HG03064 (cell line): ENCODE data around the gene SEMA6B.

Experiments
- ATAC-seq: cut with Tn5 transposase; IDR thresholded peaks from one replicate; pipeline ENCODE4 v1.9.1; 2021; ENCODE audit warnings: low read depth; ENCODE audit not compliant: unreplicated experiment

Gene SEMA6B

DNA sequence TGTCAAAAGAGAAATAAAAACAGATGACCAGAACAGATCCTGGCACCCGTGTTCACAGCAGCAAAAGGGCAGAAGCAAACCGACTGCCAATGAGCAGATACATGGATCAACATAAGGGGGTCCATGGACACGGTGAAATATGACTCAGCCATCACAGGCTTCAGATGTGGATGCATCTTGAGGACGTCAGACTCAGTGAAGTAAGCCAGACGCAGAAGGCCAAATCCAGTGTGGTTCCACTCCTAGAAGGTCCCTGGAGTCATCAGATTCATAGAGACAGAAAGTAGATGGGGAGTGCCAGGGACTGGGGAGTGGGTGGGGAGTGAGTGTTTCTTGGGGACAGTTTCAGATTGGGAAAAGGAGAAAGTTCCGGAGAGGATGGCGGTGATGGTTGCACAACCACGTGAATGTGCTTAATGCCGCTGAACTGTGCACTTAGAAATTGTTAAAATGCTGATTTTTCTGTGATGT lies 28.8 kb upstream of the SEMA6B start:
- ATAC-seq: no peak

DNA sequence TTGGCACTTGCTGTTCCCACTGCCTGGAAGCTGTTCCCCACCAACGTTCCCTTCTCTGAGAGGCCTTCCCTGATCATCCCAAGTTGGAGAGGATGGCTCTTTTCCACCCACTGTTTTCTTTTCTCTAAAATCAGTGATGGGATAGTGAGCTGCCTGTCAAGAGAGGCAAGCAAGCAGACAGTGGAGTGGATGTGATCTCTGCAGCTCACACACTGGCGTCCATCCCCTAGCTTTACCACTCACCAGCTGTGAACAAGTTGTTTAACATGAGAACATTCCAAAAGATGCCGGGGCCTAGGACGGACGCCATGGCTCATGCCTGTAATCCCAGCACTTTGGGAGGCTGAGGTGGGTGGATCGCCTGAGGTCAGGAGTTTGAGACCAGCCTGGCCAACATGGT lies 28.0 kb upstream of the SEMA6B start:
- no peak for ATAC-seq

DNA sequence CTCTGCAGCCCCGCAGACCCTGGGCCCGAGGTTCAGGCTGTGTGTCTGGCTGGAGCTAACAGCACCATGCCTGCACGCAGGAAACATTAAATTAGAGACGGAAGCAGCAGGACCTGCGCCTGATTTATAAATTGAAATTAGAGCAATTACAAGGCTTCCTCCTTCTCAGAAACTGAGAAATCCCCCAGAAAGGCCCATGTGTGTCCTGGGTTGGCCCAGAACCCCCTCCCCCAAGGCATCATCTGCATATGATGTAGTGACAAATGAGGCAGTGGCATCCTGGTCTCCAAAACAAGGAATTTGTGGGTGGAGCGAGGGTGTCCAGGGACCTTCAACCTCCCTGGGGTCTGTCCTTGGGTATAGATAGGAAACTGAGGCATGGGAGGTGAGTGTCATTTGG lies 27.2 kb upstream of the SEMA6B start:
- ATAC-seq: no peak

DNA sequence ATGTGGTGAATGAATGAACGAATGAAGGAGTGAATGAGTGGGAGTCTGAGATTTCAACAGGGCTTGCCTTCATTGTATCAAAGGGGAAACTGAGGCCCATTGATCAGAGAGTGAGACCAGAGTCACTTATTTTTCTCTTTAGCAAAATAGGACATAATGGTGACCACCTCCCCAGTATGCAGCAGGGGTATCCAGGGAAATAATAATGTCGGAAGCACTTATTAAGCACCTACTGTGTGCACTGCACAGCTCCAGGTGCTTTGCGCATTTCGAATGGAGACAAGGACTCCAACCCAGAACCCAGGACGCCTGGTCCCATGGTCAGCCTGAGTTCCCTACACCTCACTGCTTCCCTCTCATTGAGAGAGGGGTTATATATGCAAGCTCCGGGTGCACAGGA lies 26.8 kb upstream of the SEMA6B start:
- no peak for ATAC-seq

DNA sequence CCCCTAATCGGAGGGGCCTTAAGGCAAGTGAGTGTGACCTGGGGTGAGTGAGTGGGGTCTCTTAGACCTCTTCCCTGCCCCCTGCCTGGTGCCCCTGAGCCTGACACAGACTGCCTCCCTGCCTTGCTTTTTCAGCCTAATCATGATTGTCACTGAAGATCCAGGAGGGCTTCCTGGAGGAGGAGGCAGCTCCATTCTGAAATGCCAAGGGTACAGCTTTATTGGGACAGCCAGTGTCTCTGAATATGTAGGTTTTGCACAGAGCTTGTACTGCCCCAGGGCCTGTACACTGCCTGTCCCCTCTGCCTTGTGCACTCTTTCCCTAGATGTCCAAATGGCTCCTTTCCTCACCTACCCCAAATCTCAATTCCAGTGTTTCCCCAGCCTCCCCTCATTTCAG lies 26.1 kb upstream of the SEMA6B start:
- ATAC-seq: no peak

DNA sequence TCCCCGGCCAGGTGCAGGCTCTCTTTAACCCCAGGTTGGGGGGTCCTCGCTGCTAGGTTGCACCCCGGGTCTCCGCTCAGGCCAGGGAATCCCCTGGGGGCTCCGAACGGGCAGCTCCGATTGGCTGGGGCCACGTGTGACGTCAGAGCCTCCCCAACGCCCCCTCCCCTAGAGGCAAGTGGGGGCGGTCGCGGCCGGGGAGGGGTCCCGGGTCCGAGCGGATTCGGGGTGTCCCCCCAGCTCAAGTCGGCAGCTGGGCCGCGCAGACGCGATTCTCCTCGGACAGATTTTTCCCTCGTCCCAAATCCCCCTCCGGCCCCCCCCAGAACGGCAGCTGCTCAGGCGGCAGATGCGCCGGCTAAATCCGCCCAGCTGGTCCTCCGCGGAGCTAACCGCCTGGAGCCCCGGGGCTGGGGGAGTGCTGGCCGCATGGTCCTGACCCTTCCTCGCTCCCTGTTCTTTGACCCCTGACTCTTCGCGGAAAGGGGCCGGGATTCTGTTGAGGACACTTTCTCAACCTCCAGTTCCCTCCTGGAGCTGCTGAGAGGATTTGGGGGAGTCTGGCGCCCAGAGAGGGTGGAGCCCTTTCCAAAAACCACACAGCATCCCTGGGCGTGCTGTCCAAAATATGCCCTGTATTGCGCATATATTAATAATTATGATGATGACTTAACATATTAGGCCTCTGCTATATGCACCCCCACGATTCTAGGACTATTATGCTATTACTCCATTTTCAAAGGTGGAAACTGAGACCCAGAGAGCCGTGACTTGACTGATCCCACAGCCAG lies 25.4 kb upstream of the SEMA6B start:
- no peak for ATAC-seq

DNA sequence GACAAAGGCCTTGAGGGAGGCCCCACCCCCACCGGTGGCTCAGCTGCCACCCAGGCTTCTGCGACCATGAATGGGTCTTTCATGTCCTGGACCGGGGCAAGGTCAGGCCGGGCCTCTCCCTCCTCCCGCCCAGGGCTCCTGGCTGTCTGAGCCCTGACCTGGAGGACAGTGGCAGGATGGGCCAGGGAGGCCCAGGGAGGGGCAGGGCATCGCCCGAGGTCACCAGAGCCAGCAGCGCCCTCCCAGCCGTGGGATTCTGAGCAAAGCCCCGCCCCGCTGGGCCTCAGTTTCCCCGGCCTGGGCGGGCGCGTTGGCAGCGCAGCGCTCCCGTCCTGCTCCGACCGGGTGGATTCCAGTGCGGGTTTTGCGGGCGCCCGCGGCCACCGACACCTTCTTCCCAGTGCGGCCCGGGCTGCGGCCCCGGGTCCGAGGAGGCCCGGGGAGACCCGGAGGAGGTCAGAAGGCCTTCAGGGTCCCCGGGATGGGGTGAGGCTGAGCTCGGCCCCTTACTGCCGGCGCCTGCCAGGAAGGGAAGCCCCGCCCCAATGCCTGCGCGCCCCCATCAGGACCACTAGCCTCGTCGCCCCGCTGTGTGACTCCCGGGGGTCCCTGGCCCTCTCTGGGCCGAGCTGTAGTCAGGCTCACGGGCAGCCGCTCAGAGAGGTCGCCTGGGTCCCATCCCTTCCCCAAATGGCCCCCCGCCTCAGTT lies 24.6 kb upstream of the SEMA6B start:
- ATAC-seq: no peak

DNA sequence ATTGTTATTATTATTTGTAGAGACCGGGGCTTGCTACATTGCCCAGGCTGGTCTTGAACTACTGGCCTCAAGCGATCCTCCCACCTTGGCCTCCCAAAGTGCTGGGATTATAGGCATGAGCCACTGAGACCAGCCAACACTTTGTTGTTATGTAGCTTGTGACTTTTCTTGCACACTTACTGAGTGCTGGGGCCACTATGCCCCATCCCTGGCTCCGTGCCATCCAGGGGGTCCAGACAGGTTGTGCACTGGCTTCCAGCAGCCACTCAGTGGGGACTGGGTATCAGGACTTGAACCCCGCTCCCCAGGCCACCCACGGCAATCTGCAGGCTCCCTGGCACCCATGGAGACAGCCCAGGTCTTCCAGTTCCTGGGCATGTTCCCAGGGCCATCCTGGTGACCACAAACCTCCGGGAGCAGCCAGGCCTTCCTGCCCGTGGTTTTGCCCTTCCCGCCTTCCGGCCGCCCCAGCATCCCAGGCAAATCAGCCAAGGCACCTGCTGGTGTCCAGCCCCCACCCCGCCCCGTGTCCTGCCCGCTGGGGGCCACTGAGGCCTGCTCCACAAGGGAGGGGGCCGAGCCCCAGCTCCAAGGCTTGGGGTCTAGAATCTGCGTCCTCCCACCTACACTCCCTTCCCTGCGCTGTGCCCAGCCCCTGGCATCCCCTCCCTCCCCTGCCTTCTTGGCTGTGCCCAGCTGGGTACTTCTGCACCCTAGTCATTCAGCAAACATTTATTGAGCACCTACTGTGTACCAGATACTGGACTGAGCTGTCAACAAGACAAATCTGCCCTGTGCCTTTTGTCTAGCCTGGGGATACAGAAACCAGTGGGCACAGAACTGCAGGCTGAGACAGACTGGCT lies 23.7 kb upstream of the SEMA6B start:
- ATAC-seq: no peak

DNA sequence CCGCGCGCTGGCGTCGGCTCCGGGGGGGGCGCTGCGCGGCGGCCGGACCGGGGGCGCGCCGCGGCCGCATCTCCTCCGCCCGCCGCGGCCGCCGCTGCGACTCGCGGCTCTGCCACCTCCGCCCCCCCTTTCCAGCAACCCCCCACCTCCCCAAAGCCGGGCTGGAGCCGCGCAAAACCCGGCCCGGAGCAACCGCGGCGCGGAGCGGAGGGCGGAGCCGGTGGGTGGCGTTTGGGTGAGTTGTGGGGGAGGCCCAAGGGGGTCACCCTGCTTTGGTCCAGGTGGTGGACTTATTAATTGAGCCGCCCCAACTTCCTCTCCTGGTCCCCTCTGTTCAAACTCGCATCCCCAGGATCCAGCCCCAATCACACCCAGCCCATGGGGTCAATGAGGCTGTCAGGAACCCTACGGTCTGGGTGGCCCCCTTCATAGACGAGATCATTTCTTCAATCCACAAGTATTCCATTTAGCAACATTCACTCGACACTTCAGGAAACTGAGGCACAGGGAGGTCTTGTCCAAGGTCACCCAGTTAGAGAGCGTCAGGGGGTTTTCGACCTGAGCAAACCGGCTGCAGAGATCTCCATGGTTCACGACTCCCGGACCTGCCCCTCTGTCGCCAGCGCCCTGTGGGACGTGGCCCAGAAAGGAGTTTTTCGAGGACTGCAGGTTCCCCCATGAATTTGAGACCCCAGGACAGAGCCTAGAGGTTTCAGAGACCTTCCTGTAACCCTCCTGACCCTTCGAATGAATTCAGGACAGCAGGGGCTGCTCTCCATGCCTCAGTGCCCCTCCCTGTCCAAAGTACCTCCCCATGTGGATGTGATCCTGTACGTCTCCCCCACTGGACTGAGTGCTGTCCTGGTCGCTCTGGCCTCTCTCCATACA lies 22.4 kb upstream of the SEMA6B start:
- no peak for ATAC-seq

DNA sequence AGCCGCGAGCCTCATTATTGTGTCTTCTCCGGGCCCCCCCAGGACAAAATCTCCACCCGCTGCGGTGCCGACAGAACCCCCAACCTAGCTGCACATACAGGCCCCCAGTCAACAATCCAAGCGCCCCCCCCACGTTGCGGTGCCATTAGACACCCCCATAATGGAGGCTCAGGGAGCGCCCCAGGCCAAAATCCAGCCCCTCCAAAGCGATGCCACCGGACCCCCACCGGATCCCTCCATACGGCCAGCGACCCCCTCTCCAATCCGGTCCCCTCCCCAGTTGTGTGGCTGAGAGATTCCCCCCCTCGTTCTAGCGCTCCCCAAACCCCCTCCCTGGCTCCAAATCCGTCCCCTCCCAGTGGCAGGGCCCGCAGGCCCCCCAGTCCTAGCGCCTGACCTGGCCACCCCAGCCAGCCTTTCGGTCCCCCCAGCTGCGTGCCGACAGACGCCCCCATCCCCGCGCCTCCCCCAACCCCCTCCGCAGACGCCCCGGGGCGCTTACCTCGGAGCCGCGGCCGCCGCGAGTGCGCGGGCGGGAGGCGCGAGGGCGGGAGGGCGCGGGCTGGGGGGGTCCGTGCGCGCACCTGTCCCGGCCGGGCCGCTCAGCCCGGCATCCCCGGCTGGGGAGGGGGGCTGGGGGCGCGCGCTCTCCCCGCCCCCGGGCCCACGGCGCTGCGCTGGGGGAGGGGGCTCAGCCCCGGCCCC lies 21.6 kb upstream of the SEMA6B start:
- no peak for ATAC-seq

DNA sequence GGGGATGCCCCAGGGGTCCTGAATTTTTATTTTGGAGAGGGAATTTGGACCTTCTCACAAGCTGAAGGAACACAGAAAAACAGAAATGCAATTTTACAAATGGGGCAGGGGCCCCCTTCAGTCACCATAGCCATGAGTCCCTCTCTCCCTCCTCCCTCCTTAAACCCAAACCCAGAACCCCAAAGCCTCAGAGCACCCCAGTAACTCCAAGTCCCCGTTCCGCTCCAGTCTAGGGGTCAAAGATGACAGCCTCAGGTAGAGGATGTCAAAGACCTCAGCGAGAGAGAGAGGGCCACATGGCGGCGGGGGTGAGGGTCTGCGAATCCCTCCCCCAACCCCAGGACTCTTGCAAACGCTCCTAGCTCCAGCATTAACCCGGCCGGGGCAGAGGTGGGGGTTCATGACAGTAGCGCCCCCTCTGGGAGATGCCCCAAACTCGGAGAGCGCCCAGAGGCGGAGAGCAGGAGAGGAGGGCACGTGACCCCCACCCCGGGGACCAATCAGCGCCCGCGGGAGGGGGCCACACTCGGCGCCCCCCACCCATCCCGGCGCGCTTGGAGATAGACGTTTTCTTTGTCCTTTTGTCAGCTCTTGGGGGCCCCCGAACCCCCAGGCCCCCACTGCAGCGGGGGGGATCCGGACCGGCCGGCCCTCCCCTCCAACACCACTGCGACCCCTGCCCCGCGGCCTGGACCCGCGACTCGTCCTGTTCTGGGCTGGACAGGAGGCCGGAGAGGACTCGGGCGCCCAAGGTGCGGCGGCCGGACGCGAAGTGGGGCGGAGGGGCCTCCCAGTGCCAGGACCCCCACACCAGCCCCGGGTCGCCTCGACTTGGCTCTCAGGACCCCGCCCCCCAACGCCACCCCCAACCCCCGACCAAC lies 20.8 kb upstream of the SEMA6B start:
- no peak for ATAC-seq

DNA sequence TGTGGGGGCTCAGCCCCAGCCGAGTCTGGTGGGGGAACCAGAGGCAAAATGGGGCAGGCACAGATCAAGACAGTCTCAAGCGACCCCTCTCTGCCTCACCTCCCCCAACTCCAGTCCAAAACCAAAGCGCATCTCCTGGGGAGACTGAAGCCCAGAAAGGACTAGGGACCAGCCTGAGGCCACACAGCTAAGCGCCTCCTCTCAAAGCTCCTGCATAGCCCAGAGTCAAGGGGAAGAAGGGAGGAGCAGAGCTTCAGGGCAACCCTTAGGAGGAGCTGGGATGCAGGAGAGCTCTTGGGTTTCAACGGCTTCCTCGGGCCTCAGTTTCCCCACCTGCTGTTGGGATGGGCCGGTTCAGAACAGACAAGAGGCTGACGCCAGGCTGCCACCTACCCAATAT lies 19.9 kb upstream of the SEMA6B start:
- no peak for ATAC-seq

DNA sequence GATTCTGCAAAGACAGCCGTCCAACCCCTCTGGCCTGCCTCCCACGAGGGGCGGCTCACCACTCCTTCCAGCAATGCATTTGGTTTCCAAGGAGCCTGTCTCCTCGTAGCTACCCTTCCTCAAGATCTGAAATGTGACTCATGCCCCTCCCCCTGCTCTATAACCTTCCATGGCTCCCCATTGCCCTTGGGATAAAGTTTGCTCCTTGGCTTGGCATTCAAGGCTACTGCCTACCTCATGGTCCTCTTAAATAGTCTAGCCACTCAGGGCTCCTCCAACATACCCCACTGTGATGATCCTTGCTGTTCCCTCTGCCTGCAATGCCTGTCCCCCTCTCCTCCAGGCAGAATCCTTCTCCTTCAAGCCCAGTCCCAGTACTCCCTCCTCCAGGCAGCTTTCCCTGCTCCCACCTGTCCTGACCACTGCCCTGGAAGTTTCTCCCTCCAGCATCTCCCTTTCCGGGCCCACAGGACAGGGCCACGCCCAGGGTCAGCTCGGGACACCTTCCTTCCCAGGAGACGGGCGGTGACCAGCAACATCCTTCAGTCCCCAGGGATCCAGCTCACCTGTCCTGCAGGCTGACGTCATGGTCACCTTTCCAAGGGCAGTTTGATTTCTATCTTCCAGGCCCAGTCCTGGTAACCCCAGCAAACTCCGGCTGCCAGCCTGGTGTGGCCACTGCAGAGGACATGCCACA lies 19.2 kb upstream of the SEMA6B start:
- ATAC-seq: no peak

DNA sequence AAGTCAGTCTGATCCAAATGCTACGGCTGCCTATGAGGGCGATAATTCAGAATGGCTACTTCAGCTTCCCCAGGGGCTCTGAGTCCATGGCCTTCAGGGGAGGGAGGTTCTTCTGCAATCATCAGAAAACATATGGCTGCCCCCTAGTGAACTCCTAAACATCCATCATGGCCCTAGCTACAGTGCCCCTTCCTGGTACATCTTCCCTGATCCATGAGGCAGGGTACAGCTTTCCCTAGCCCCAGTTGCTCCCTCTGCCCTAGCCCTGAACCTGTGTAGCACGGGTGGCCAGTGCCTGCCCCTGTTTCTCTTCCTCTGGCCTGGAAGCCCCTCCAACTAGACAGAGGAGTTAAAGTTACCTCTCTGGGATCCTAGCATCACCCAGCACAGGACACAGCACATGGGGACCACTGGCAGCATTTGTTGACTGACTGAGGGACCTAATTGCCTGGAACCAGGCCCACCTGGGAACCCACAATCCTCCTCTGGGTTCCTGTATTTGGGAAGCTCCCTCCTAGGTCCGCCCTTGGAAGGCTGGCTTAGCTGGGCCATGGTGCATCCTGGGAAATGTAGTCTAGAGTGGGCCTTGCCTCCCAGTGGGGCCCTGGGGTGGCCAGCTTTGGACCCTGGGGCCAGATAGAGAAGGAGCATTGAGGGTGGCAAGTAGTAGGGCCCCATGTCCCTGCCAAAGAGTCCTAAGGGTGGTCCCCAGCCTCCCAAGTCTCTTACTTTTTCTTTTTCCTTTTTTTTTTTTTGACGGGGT lies 17.7 kb upstream of the SEMA6B start:
- no peak for ATAC-seq

DNA sequence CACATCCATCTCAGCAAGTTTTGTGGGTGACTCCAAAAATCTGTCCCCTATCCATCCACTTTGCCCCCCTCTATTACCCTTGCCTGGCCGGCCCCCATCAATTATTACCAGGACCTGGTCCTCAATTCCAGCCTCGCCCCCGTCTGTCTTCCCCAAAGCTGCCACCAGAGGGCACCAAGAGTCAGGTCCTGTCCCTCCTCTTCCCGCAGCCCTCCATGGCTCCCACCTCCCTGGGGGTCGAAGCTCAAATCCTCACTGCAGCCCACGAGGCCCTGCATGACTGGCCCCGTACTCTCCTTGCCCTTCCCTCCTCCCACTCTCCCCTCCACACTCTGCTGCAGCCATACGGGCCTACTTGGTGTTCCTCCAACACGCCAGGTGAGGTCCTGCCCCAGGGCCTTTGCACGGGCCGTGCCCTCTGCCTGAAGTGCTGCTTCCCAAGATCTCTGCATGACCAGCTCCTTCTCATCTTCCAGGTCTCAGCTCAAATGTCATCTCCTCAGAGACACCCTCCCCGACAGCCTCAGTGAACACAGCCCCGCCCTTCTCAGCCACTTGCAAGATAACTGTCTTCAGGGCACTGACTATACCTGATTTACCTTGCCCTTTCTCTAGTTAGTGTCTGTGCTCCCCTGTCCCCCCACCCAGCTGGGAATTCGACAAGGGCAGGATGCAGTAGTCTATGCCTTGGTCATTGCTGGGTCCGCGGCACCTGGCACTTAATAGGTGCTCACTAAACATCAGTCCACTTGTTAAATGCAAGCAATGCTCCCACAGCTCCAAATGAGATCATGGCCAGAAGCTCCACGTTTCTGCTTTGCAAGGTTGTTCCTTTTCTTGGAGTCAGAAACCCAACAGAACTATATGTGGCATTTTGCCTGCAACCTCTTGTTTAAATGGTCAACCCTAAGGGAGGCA lies 16.8 kb upstream of the SEMA6B start:
- ATAC-seq: no peak

DNA sequence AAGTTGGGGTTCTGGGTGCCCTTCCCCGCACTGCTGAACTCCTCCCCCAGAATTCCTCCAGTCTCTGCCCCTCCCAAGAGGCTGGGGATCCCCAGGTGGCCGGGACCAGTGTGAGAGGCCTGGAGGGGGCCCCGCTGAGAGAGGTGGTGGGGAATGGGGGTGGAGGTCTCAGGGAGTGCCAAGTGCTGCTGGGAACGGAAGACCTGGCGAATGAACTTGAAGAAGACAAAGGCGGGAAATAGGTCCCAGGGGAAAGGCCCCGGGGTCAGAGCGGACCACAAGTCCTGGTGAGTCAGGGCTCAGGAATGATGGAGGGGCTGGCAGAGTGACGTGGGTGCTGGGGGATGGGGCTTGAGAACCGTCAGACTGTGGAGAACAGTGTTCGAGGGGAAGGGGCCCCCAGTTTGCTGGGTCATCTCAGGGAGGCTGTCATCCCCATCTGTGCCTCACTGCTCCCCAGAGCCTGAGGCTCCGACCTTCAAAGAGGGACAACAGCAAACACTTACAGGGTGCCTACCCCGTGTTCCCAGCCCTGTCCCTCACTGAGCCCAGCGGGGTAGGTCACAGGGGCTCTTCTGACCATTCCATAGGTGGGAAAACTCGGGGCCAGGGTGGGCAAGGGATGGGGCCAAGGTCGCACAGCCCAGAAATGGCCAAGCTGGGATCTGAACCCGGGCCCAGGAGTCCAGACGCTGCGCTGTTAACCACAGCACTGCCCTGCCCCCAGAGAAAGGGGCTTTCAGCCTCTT lies 16.0 kb upstream of the SEMA6B start:
- no peak for ATAC-seq
